ENCODE data around the gene WWTR1. TPM values are rescaled to one million over a fixed set of nuclear protein-coding genes. Genes with fewer than 3 reads are reported as not detected.

The WWTR1 gene
- total RNA-seq, 1 donor from 2014 or later: 39.1 TPM

GRCh38 chr3:149615731-149616221 lies 42.0 kb downstream of the WWTR1 start:
- Histone ChIP-seq H3K27me3 (ENCODE audit: low read depth) (no peaks in the 10 kb centered on the region), H3K36me3 (no peaks in the 10 kb centered on the region), H3K9me3 (replicated peaks) (no peaks in the 10 kb centered on the region), H3K4me3 (peak overlapping the region; percentile 12), H3K27ac (replicated peaks) (peak overlapping the region; percentile 82), H3K4me1 (peaks cover 100% of the 10 kb centered on the region)
- no peak for TF ChIP-seq CTCF (IDR thresholded peaks at IDR 0.05; ENCODE audit: borderline replicate concordance)
- intact Hi-C loops (cut with micrococcal nuclease): loop anchor here (10.0 kb wide), 1 partner anchor 61 kb away; no protein-coding TSS in a partner anchor
- no peak for DNase-seq

DNA sequence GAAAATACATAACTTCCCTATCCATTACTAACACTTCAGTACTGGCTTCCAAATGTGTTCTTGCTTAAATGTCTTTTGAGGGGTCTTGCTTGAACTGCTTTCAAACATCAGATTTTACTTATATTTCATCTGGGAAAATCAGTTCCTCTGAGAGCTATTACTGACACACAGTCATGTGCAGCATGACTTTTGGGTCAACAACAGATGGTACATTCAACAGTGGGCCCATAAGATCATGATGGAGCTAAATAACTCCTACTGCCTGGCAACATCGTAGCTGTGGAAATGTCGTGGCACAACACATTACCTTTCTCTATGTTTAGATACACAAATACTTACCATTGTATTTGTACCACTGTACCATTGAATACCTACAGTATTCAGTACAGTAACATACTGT lies 43.8 kb downstream of the WWTR1 start:
- no peak overlapping the region for H3K4me3 ChIP-seq
- H3K4me1 ChIP-seq: peaks cover 100% of the 10 kb centered on the region
- no peak overlapping the region for H3K27ac ChIP-seq (replicated peaks)

GRCh38 chr3:149612456-149612855 lies 45.4 kb downstream of the WWTR1 start:
- Histone ChIP-seq H3K4me1 (peaks cover 95% of the 10 kb centered on the region), H3K4me3 (no peak overlapping the region), H3K27ac (replicated peaks) (peak overlapping the region; percentile 52), H3K9me3 (replicated peaks) (no peaks in the 10 kb centered on the region), H3K27me3 (ENCODE audit: low read depth) (no peaks in the 10 kb centered on the region), H3K36me3 (peaks cover 1% of the 10 kb centered on the region)
- no peak for TF ChIP-seq CTCF (IDR thresholded peaks at IDR 0.05; ENCODE audit: borderline replicate concordance)
- intact Hi-C loops (cut with micrococcal nuclease): loop anchor here (10.0 kb wide), 1 partner anchor 58 kb away; no protein-coding TSS in a partner anchor
- no peak for DNase-seq

More for the DNA sequence above, 43.8 kb downstream of the WWTR1 start:
- Histone ChIP-seq H3K27me3 (ENCODE audit: low read depth) (no peaks in the 10 kb centered on the region), H3K36me3 (no peaks in the 10 kb centered on the region), H3K9me3 (replicated peaks) (no peaks in the 10 kb centered on the region)
- intact Hi-C loops (cut with micrococcal nuclease): loop anchor here (10.0 kb wide), 1 partner anchor 59 kb away; no protein-coding TSS in a partner anchor
- TF ChIP-seq CTCF (IDR thresholded peaks at IDR 0.05; ENCODE audit: borderline replicate concordance): no peak
- DNase-seq: no peak

DNA sequence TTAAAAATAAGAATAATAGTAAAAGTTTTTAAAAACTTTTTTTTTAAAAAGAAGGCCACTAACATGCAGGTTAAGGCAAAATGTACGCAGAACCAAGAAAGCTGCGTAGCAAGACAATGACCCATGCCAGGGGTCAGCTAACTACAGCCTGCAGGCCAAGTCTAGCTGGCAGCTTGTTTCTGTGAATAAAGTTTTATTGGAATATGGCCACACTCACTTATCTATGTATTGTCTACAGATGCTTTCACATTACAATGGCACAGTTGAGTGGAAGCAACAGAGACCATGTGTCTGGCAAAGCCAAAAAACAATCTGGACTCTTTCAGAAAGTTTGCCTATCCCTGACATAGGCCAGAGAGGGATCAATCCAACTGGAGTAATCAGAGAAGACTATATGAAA lies 46.7 kb downstream of the WWTR1 start:
- Histone ChIP-seq H3K27me3 (ENCODE audit: low read depth) (no peaks in the 10 kb centered on the region), H3K36me3 (peaks cover 6% of the 10 kb centered on the region), H3K4me1 (peaks cover 91% of the 10 kb centered on the region), H3K27ac (replicated peaks) (peak overlapping the region; percentile 48), H3K9me3 (replicated peaks) (no peaks in the 10 kb centered on the region), H3K4me3 (no peak overlapping the region)
- DNase-seq: no peak
- TF ChIP-seq CTCF (IDR thresholded peaks at IDR 0.05; ENCODE audit: borderline replicate concordance): no peak
- intact Hi-C loops (cut with micrococcal nuclease): loop anchor here (10.0 kb wide), 1 partner anchor 56 kb away; no protein-coding TSS in a partner anchor

DNA sequence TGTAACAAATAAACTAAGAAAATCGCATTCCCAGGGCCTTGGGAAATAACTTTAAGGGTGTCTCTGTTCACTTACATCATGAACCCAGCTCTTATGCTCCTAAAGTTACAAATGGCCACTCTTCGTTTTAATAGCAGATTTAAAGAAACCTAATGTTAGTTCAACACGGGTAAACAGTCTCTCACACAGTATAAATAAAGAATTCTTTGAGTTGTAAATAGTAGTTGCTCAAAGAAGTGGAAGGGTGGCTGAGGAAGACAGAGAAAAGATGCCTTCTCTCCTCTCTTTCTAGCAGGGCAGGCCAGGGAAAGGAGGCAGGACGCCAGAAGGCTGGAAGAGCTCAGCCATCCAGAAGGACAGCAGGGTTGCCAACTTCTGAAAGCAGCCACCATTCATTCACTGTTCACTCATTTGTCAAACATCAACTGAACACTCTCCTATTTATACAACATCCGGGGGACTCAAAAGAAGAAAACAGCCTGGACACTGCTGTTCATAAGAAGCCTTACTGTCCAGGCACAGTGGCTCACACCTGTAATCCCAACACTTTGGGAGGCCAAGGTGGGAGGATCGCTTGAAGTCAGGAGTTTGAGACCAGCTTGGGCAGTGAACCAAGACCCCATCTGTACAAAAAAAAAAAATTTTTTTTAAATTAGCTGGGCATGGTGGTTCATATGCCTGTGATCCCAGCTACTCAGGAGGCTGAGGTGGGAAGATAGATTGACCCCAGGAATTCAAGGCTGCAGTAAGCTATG lies 47.3 kb downstream of the WWTR1 start:
- DNase-seq: peak; percentile 53
- Histone ChIP-seq H3K27me3 (ENCODE audit: low read depth) (no peaks in the 10 kb centered on the region), H3K36me3 (peaks cover 6% of the 10 kb centered on the region), H3K27ac (replicated peaks) (peak overlapping the region; percentile 48), H3K9me3 (replicated peaks) (no peaks in the 10 kb centered on the region), H3K4me3 (no peak overlapping the region), H3K4me1 (peaks cover 91% of the 10 kb centered on the region)
- TF ChIP-seq CTCF (IDR thresholded peaks at IDR 0.05; ENCODE audit: borderline replicate concordance): no peak
- intact Hi-C loops (cut with micrococcal nuclease): loop anchor here (10.0 kb wide), 1 partner anchor 56 kb away; no protein-coding TSS in a partner anchor
